Heart right ventricle (tissue), 16 donors: ENCODE measurements around the gene NKX6-1. TPM values are rescaled to one million over a fixed set of nuclear protein-coding genes. Genes with fewer than 3 reads are reported as not detected.

ENCODE experiments used
- ATAC-seq, 8 donors: fragments of 200-7000 bp; cut with Tn5 transposase; one replicate each; pipeline ENCODE4 v1.9.1; 2020; ENCODE audit warnings: mild to moderate bottlenecking in 8 of 8, moderate library complexity in 8 of 8, moderate number of reproducible peaks in 1 of 8
- DNase-seq, 2 donors: peaks; one replicate each; pipeline ENCODE4 v3.0.0-alpha.2; 2020
- H3K27ac ChIP-seq, 10 donors: fragments of 200-600 bp; sonication (generic) in 2 of 10; one replicate each; pipeline versions ENCODE4 v1.5.0 to v1.8.0; 2020 to 2022; ENCODE audit warnings: mild to moderate bottlenecking in 3 of 10
- H3K27me3 ChIP-seq, 7 donors: fragments of 200-600 bp; one replicate each; pipeline ENCODE4 v1.8.0; 2021 to 2022; ENCODE audit warnings: mild to moderate bottlenecking in 2 of 7
- H3K36me3 ChIP-seq, 9 donors: fragments of 200-600 bp; sonication (generic) in 1 of 9; one replicate each; pipeline versions ENCODE4 v1.5.0 to v1.8.0; 2020 to 2022; ENCODE audit warnings: mild to moderate bottlenecking in 2 of 9
- H3K4me1 ChIP-seq, 9 donors: fragments of 200-600 bp; sonication (generic) in 1 of 9; one replicate each; pipeline versions ENCODE4 v1.5.0 to v1.8.0; 2020 to 2022; ENCODE audit warnings: mild to moderate bottlenecking in 4 of 9
- H3K4me3 ChIP-seq, 10 donors: fragments of 200-600 bp; sonication (generic) in 2 of 10; one replicate each; pipeline versions ENCODE4 v1.5.0 to v1.8.0; 2020 to 2022; ENCODE audit warnings: mild to moderate bottlenecking in 7 of 10, moderate library complexity in 2 of 10
- H3K9me3 ChIP-seq, 11 donors: fragments of 200-600 bp in 10 of 11; sonication (generic) in 2 of 11; one replicate each; pipeline versions ENCODE4 v1.5.0 to v1.8.0; 2013 to 2022; ENCODE audit warnings: mild to moderate bottlenecking in 2 of 11, control low read depth in 1 of 11, moderate library complexity in 1 of 11
- CTCF ChIP-seq, 9 donors: fragments of 200-600 bp; sonication (generic) in 2 of 9; IDR thresholded peaks; one replicate each; pipeline versions ENCODE4 v1.5.0 to v1.8.0; 2021 to 2022; ENCODE audit warnings: antibody characterized with exemption in 9 of 9, mild to moderate bottlenecking in 5 of 9, moderate library complexity in 1 of 9
- WGBS, 2 donors: extraction: QIAGEN DNeasy Blood & Tissue Kit; methylation state at CpG; one replicate each; pipeline ENCODE4 v1.1.7; 2013; ENCODE audit warnings: inconsistent platforms in 1 of 2; 5-methylcytosine and 5-hydroxymethylcytosine counted together
- intact Hi-C, 10 donors: fragments of 100-400 bp; cut with DNase I; formaldehyde crosslinking; loops; one replicate each; pipeline versions ENCODE4 v1.11.1 to v1.14.2; 2022
- polyA plus RNA-seq, 2 donors: library from polyadenylated mRNA; stranded (reverse); fragments of 200-250 nt; gene quantifications; one replicate each; pipeline ENCODE4 v1.2.3, GENCODE V29; 2013
- total RNA-seq, 10 donors: library from RNA; stranded (reverse); fragmentation: NEBNext Ultra II Directional in 3 of 10; extraction: Animal tissue kit (Norgen Biotek cat#: 25700) in 3 of 10; gene quantifications; one replicate each; pipeline versions ENCODE4 v1.2.1 to v1.2.4, GENCODE V29; 2021 to 2023
- donor health status: Arrhythmogenic right ventricular cardiomyopathy.
- donor health status: ischemic (EF 13 %, LVEDD 7.1; RV severe dilation, severe dysfunction).
- donor health status: healthy with polysubstance abuse.
- donor health status: DM: no; HTN: yes; CAD: no.
- donor health status: DM: no; HTN: no; CAD: no.
- donor health status: ischemic (EF 25% LVEDD 6.9; RV normal size, moderate dysfunction).
- donor health status: ischemic (EF 25% LVEDD 5.7; RV mildly dilated, moderate dysfunction).
- donor health status: healthy.
- donor health status: DM: yes; HTN: yes; CAD: no.
- donor health status: Ischemic cardiomyopathy.
- donor health status: ischemic (EF 35%, LVEDD 5.7; RV mildly dilated, moderate dysfunction).
- donor health status: nonischemic (EF 11% LVEDD 7.7; RV severe dilation, severe dysfunction).
- donor health status: DM: yes; HTN: yes; CAD: no.
- donor health status: PGD.
- donor health status: ischemic (EF 29% LVEDD 5.4; RV normal size, mild dysfunction).
- donor health status: nonischemic (EF 23%, LVEDD 6.1; RV moderate dilation, normal function).

NKX6-1 gene
- total and polyA plus RNA-seq, 12 donors, result not detected

GRCh38 chr4:84479663-84480062, 19.4 kb downstream of the NKX6-1 start:
- 22 to 23% methylated on average over 6 of the region's 6 CpGs for WGBS, 2 donors
- ATAC-seq (no peak), DNase-seq (no peak)
- Histone ChIP-seq H3K9me3 (no peaks in the 10 kb centered on the region), H3K27me3 (peaks cover 24 to 97% (median 85%) of the 10 kb centered on the region in 7 donors), H3K4me3 (no peak overlapping the region), H3K36me3 (no peaks in the 10 kb centered on the region), H3K4me1 (peaks cover 0 to 29% (median 16%) of the 10 kb centered on the region in 9 donors), H3K27ac (no peak overlapping the region)
- intact Hi-C loops, result no loop called here
- no peak for TF ChIP-seq CTCF (IDR thresholded peaks at IDR 0.05)

GRCh38 chr4:84477738-84478137, 21.4 kb downstream of the NKX6-1 start:
- no peak for ATAC-seq
- H3K4me1 ChIP-seq, result peaks cover 0 to 16% (median 4%) of the 10 kb centered on the region in 9 donors

GRCh38 chr4:84474107-84474506, 25.0 kb downstream of the NKX6-1 start:
- Histone ChIP-seq H3K4me1 (no peaks in the 10 kb centered on the region), H3K36me3 (no peaks in the 10 kb centered on the region), H3K27me3 (peaks cover 0 to 68% (median 47%) of the 10 kb centered on the region in 7 donors), H3K4me3 (no peak overlapping the region), H3K27ac (no peak overlapping the region), H3K9me3 (no peaks in the 10 kb centered on the region)
- TF ChIP-seq CTCF (IDR thresholded peaks at IDR 0.05), result no peak
- no peak for ATAC-seq
- DNase-seq, result no peak
- intact Hi-C loops, result no loop called here

More at GRCh38 chr4:84477738-84478137, 21.4 kb downstream of the NKX6-1 start:
- WGBS, 2 donors, result 59 to 66% methylated on average over 1 of the region's 1 CpG
- H3K4me3 ChIP-seq, result no peak overlapping the region
- TF ChIP-seq CTCF (IDR thresholded peaks at IDR 0.05), result no peak
- peaks cover 10 to 96% (median 80%) of the 10 kb centered on the region in 7 donors for H3K27me3 ChIP-seq
- no peak for DNase-seq
- intact Hi-C loops, result no loop called here
- no peak overlapping the region for H3K27ac ChIP-seq
- H3K9me3 ChIP-seq, result no peaks in the 10 kb centered on the region
- no peaks in the 10 kb centered on the region for H3K36me3 ChIP-seq

GRCh38 chr4:84472154-84472553, 26.9 kb downstream of the NKX6-1 start:
- DNase-seq, result no peak
- Histone ChIP-seq H3K27me3 (peaks cover 0 to 63% (median 27%) of the 10 kb centered on the region in 7 donors), H3K4me1 (no peaks in the 10 kb centered on the region), H3K9me3 (no peaks in the 10 kb centered on the region), H3K4me3 (no peak overlapping the region), H3K36me3 (no peaks in the 10 kb centered on the region), H3K27ac (no peak overlapping the region)
- intact Hi-C loops, result no loop called here
- no peak for TF ChIP-seq CTCF (IDR thresholded peaks at IDR 0.05)
- ATAC-seq, result no peak
